ENCODE measurements around the gene HSDL1. TPM values are rescaled to one million over a fixed set of nuclear protein-coding genes. Genes with fewer than 3 reads are reported as not detected.

HSDL1 gene
- total RNA-seq, 2 experiments from 2014 or later: 5.8 to 7.5 TPM

- Mint-ChIP-seq H3K9me3 (no peaks in the 10 kb centered on the region), H3K4me1 (ENCODE audit: low read depth) (peaks cover 22% of the 10 kb centered on the region), H3K36me3 (ENCODE audit: low read depth) (peaks cover 32% of the 10 kb centered on the region), H3K27me3 (ENCODE audit: low read depth) (no peaks in the 10 kb centered on the region), H3K4me3 (no peak overlapping the region), H3K27ac (no peak overlapping the region)
- CTCF ChIA-PET: interaction anchor here (1.3 to 1.9 kb wide), 4 partner anchors 24 to 93 kb away, joined by 3 to 7 read pairs (median 4); partner anchors contain the start of genes MBTPS1 and TAF1C
- DNase-seq: no peak
- intact Hi-C loops (cut with micrococcal nuclease): no loop called here
Measured at GRCh38 chr16:84093120-84093878, 51.7 kb downstream of the HSDL1 start.

DNA sequence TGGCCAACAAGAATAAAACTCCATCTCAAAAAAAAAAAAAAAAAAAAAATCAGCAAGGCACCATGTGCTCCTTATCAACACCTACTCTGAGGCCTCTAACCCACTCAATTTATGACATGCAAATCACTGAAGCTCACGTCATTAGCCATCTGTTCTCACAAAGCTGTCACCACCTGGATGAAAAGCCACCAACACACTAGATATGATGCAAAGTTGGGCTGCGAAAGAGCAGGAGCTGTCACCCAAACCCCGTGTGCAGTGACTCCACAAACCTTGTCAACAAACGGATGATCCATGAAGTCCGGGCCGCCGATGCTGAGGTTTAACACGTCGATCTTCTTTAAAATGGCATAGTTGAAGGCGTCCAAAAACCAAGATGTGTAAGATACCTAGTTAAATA lies 53.5 kb downstream of the HSDL1 start:
- intact Hi-C loops (cut with micrococcal nuclease): no loop called here
- CTCF ChIA-PET: interaction anchor here (1.7 to 1.9 kb wide), 2 partner anchors 84 to 95 kb away, joined by 5 to 7 read pairs; partner anchors contain the start of gene TAF1C
- Mint-ChIP-seq H3K36me3 (ENCODE audit: low read depth) (peaks cover 34% of the 10 kb centered on the region), H3K27me3 (ENCODE audit: low read depth) (no peaks in the 10 kb centered on the region), H3K4me3 (no peak overlapping the region), H3K27ac (no peak overlapping the region), H3K9me3 (no peaks in the 10 kb centered on the region), H3K4me1 (ENCODE audit: low read depth) (peaks cover 35% of the 10 kb centered on the region)
- no peak for DNase-seq

- Mint-ChIP-seq H3K36me3 (ENCODE audit: low read depth) (peaks cover 31% of the 10 kb centered on the region), H3K27ac (no peak overlapping the region), H3K4me3 (no peak overlapping the region), H3K9me3 (no peaks in the 10 kb centered on the region), H3K4me1 (ENCODE audit: low read depth) (peaks cover 42% of the 10 kb centered on the region), H3K27me3 (ENCODE audit: low read depth) (no peaks in the 10 kb centered on the region)
- CTCF ChIA-PET: interaction anchor here (1.0 to 8.4 kb wide), 5 partner anchors 10 to 97 kb away, joined by 6 to 138 read pairs (median 12); partner anchors contain the start of gene TAF1C
- intact Hi-C loops (cut with micrococcal nuclease): no loop called here
- peak; percentile 23 for DNase-seq
Measured at GRCh38 chr16:84090211-84090610, 54.8 kb downstream of the HSDL1 start.

DNA sequence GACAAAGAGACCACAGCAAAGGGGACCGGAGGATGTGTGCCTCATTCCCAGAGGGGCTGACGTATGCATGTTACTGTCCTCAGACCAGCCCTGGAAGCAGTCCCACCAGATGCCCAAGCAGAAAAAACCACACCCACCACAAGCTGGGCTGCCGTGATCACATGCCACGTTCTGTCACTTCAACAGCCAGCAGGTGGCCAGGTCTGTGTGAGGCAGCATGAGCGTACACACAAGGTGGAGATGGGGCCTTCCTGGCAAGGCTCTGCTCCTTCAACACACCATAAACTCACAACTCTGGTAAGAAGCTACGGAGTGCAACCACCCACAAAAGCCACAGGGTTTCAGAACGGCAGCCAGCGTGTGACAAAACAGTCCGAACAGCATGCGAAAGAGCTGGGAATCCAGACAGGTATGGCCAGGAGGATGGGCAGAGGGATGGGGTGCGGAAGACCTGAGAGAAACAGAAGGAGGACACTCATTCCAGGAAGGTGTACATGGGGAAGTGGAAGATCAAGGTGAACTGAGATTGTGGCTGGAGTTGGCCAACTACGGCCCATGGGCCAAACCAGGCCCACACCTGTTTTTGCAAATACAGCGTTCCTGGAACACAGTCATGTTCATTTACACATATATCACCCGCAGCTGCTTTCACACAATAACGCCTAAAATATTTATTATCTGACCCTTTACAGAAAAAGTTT lies 56.1 kb downstream of the HSDL1 start:
- H3K27ac Mint-ChIP-seq: no peak overlapping the region
- H3K27me3 Mint-ChIP-seq (ENCODE audit: low read depth): no peaks in the 10 kb centered on the region
- H3K4me3 Mint-ChIP-seq: no peak overlapping the region
- peak; percentile 74 for DNase-seq
- CTCF ChIA-PET: interaction anchor here (0.7 to 8.4 kb wide), 7 partner anchors 9 to 98 kb away, joined by 3 to 138 read pairs (median 11); partner anchors contain the start of gene TAF1C
- peaks cover 29% of the 10 kb centered on the region for H3K36me3 Mint-ChIP-seq (ENCODE audit: low read depth)
- no peaks in the 10 kb centered on the region for H3K9me3 Mint-ChIP-seq
- peaks cover 34% of the 10 kb centered on the region for H3K4me1 Mint-ChIP-seq (ENCODE audit: low read depth)
- intact Hi-C loops (cut with micrococcal nuclease): loop anchor here (1.0 kb wide), 1 partner anchor 10 kb away; no protein-coding TSS in a partner anchor

DNA sequence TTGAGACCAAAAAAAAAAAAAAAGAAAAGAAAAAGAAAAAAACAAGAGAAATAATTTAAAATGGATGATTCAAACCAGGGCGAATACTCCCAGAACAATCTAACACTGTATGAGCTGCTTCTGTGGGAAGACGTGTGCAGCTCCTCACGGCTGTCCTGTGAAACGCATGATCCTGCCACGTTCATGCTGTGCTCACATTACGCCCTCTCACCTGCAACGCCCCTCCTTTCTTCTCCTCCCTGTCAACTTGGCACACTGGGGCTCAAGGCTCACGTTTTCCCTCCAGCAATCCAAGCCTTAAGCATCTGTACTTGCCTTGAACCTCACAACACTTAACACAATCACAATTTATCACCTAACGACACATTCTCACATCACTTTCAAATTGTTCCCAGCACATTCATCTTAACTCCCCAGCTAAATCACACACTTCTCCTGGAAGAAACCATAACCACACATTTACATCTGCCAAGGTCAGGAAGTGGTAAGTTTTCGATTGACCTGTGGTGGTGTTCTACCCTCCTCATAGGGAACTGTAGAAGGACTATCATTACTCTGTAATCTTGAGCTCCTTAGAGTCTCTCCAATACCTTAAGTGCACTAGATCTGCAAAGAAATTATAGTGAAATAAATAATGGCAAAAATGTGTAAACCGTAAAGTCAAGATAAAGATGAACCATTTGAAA lies 57.4 kb downstream of the HSDL1 start:
- Mint-ChIP-seq H3K4me3 (no peak overlapping the region), H3K9me3 (no peaks in the 10 kb centered on the region), H3K27ac (no peak overlapping the region), H3K36me3 (ENCODE audit: low read depth) (peaks cover 25% of the 10 kb centered on the region), H3K4me1 (ENCODE audit: low read depth) (peaks cover 34% of the 10 kb centered on the region), H3K27me3 (ENCODE audit: low read depth) (no peaks in the 10 kb centered on the region)
- CTCF ChIA-PET: interaction anchor here (0.6 to 8.4 kb wide), 9 partner anchors 8 to 99 kb away, joined by 3 to 138 read pairs (median 7); partner anchors contain the start of genes MBTPS1 and TAF1C
- intact Hi-C loops (cut with micrococcal nuclease): loop anchor here (1.0 kb wide), 1 partner anchor 12 kb away; no protein-coding TSS in a partner anchor
- no peak for DNase-seq

DNA sequence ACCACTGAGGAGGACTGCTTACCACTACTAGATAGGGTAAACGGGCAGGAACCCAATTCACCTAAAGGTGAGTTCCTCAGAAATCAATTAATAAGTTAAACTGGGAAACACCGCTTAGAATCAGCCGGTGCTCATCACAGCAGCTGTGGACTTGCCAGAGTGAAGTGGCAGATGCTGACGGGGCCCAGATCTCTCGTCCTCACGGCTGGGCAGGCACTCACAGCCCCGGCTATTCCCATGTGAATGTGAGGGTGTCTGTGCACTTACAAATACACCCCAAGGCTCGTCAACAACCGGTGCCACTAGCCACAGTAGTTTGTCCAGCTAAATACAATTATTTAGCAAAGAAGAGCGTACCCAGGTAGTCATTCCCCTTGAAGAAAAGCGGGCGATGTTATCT lies 58.0 kb downstream of the HSDL1 start:
- no peaks in the 10 kb centered on the region for H3K9me3 Mint-ChIP-seq
- intact Hi-C loops (cut with micrococcal nuclease): no loop called here
- H3K4me3 Mint-ChIP-seq: no peak overlapping the region
- peaks cover 24% of the 10 kb centered on the region for H3K36me3 Mint-ChIP-seq (ENCODE audit: low read depth)
- no peak for DNase-seq
- CTCF ChIA-PET: interaction anchor here (2.3 to 8.4 kb wide), 6 partner anchors 13 to 100 kb away, joined by 7 to 138 read pairs (median 27); partner anchors contain the start of genes MBTPS1 and TAF1C
- no peaks in the 10 kb centered on the region for H3K27me3 Mint-ChIP-seq (ENCODE audit: low read depth)
- no peak overlapping the region for H3K27ac Mint-ChIP-seq
- H3K4me1 Mint-ChIP-seq (ENCODE audit: low read depth): peaks cover 34% of the 10 kb centered on the region

DNA sequence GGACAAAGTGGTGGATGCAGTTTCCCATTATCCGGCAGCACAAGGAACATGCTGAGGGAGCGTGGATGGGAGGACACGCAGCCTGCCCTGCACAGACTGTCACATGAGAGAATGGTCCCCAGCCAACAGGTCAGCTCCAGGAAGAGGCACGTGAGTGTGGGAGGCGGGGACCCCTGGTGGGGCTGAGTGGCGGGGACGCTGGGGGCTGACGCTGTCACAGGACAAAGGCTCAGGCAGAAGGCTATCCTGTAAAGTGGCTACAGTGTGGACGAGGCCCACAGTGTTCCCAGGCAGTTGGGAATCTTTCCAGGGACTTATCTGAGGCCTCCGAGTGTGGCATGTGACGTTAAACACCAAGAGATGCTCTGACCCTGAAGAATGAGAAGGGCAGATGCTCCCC lies 58.6 kb downstream of the HSDL1 start:
- CTCF ChIA-PET: interaction anchor here (0.6 to 8.4 kb wide), 7 partner anchors 20 to 100 kb away, joined by 3 to 138 read pairs (median 10); partner anchors contain the start of genes MBTPS1 and TAF1C
- no peak overlapping the region for H3K4me3 Mint-ChIP-seq
- H3K27ac Mint-ChIP-seq: no peak overlapping the region
- DNase-seq: no peak
- H3K36me3 Mint-ChIP-seq (ENCODE audit: low read depth): peaks cover 22% of the 10 kb centered on the region
- H3K9me3 Mint-ChIP-seq: no peaks in the 10 kb centered on the region
- peaks cover 34% of the 10 kb centered on the region for H3K4me1 Mint-ChIP-seq (ENCODE audit: low read depth)
- no peaks in the 10 kb centered on the region for H3K27me3 Mint-ChIP-seq (ENCODE audit: low read depth)
- intact Hi-C loops (cut with micrococcal nuclease): no loop called here

GRCh38 chr16:84085773-84086172 lies 59.2 kb downstream of the HSDL1 start:
- H3K27me3 Mint-ChIP-seq (ENCODE audit: low read depth): no peaks in the 10 kb centered on the region
- intact Hi-C loops (cut with micrococcal nuclease): no loop called here

DNA sequence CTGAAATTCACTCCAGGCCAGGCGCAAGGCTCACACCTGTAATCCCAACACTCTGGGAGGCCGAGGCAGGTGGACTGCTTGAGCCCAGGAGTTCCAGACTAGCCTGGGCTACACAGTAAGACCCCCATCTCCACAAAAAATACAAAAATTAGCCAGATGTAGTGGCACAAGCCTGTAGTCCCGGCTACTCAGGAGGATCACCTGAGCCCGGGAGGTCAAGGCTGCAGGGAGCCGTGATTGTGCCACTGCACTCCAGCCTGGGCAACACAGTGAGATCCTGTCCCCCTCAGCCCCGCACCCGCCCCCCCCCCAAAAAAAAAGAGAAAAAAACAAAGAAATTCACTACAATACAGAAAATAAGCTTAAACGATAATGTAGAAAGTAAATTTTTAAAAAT lies 59.7 kb downstream of the HSDL1 start:
- Mint-ChIP-seq H3K4me3 (no peak overlapping the region), H3K27ac (no peak overlapping the region), H3K36me3 (ENCODE audit: low read depth) (peaks cover 26% of the 10 kb centered on the region), H3K4me1 (ENCODE audit: low read depth) (peaks cover 34% of the 10 kb centered on the region), H3K9me3 (no peaks in the 10 kb centered on the region), H3K27me3 (ENCODE audit: low read depth) (no peaks in the 10 kb centered on the region)
- no peak for DNase-seq
- CTCF ChIA-PET: interaction anchor here (0.7 to 8.4 kb wide), 15 partner anchors 11 to 102 kb away, joined by 4 to 138 read pairs (median 5); partner anchors contain the start of genes MBTPS1 and TAF1C
- intact Hi-C loops (cut with micrococcal nuclease): no loop called here

More at GRCh38 chr16:84085773-84086172, 59.2 kb downstream of the HSDL1 start:
- Mint-ChIP-seq H3K36me3 (ENCODE audit: low read depth) (peaks cover 23% of the 10 kb centered on the region), H3K9me3 (no peaks in the 10 kb centered on the region), H3K4me1 (ENCODE audit: low read depth) (peaks cover 34% of the 10 kb centered on the region), H3K27ac (no peak overlapping the region), H3K4me3 (no peak overlapping the region)
- no peak for DNase-seq
- CTCF ChIA-PET: interaction anchor here (0.6 to 8.4 kb wide), 10 partner anchors 15 to 101 kb away, joined by 3 to 138 read pairs (median 6); partner anchors contain the start of genes MBTPS1 and TAF1C

DNA sequence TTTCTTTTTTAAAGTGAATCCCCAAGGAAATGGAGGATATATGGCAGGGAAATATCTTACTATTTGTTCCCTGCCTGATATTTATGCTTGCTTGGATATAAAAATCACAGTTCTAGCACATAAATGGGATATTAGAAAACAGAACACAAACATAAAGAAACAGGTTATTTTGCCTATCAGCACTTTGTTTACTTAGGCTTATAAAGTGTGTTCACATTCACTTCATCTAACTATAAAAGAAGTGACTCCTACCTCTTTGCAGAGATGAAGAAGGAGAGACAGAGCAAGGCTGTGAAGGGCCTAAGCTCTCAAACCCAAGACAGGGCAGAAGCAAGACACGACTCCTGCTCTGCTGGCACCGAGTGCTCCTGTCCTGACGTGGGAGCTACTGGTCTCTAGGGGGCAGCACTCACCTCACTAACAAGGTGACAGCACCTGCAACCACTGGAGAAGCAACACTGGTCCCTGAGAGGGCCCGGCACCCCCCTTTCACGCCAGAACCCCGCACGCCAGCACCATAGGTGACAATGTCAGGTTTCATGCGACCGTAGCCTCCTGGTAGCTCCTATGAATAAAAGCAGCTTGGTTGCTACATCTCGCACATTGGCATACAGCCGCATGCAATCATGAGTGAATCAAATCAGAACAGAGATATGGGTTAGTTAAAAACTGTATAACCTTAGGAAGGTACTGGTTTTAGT lies 60.3 kb downstream of the HSDL1 start:
- CTCF ChIA-PET: interaction anchor here (0.6 to 8.4 kb wide), 19 partner anchors 10 to 189 kb away, joined by 3 to 138 read pairs (median 5); partner anchors contain the start of genes MBTPS1 and TAF1C
- no peaks in the 10 kb centered on the region for H3K9me3 Mint-ChIP-seq
- H3K4me3 Mint-ChIP-seq: no peak overlapping the region
- no peaks in the 10 kb centered on the region for H3K27me3 Mint-ChIP-seq (ENCODE audit: low read depth)
- peak; percentile 86 for DNase-seq
- no peak overlapping the region for H3K27ac Mint-ChIP-seq
- H3K36me3 Mint-ChIP-seq (ENCODE audit: low read depth): peaks cover 26% of the 10 kb centered on the region
- peaks cover 32% of the 10 kb centered on the region for H3K4me1 Mint-ChIP-seq (ENCODE audit: low read depth)
- intact Hi-C loops (cut with micrococcal nuclease): loop anchor here (1.0 kb wide), 4 partner anchors 32 to 103 kb away; partner anchors contain the start of genes DNAAF1, HSDL1, MBTPS1 and TAF1C
